GM19468 (cell line): ENCODE data around the gene ZC3H7A.
A peak's percentile ranks its signal among the peaks of the same experiment; 100 is the strongest.

Source experiments
- ATAC-seq: cut with Tn5 transposase; IDR thresholded peaks from one replicate; pipeline ENCODE4 v1.9.1; 2021; ENCODE audit warnings: mild to moderate bottlenecking, moderate library complexity, moderate number of reproducible peaks; ENCODE audit not compliant: unreplicated experiment; ENCODE audit errors: extremely low read depth

ZC3H7A gene

GRCh38 chr16:11712122-11712521 is 84.9 kb downstream of the ZC3H7A start:
- no peak for ATAC-seq

GRCh38 chr16:11711662-11712061 is 85.4 kb downstream of the ZC3H7A start:
- ATAC-seq, result no peak

- no peak for ATAC-seq
Observed at GRCh38 chr16:11708421-11708820, 88.6 kb downstream of the ZC3H7A start.

- no peak for ATAC-seq
Observed at GRCh38 chr16:11707679-11708197, 89.3 kb downstream of the ZC3H7A start.

- ATAC-seq, result peak; percentile 18
Observed at GRCh38 chr16:11706180-11706742, 90.8 kb downstream of the ZC3H7A start.

- ATAC-seq, result no peak
Observed at GRCh38 chr16:11705311-11706025, 91.6 kb downstream of the ZC3H7A start.
